ENCODE measurements around the gene RFNG. TPM values are rescaled to one million over a fixed set of nuclear protein-coding genes. Genes with fewer than 3 reads are reported as not detected.
A peak's percentile ranks its signal among the peaks of the same experiment; 100 is the strongest.

The RFNG gene
- total and polyA plus RNA-seq, 7 experiments from 2014 or later: 4.2 to 45.5 (median 28.1) TPM

- H3K27ac Mint-ChIP-seq: peak overlapping the region in 2 of 9 donors; percentile 33 to 51
- H3K4me1 Mint-ChIP-seq: peaks cover 0 to 18% (median 10%) of the 10 kb centered on the region in 7 donors
- ChIA-PET CTCF (no interaction called here), POLR2A (interaction anchor here (0.8 kb wide), 1 partner anchor 9 kb away, joined by 4 read pairs; no protein-coding TSS in a partner anchor)
- H3K27me3 Mint-ChIP-seq: no peaks in the 10 kb centered on the region
- no peaks in the 10 kb centered on the region for H3K9me3 Mint-ChIP-seq
- H3K36me3 Mint-ChIP-seq: peaks cover 0 to 9% (median 0%) of the 10 kb centered on the region in 5 donors
- no peak overlapping the region for H3K27ac ChIP-seq (ENCODE audit: low read depth, low read length)
- H3K4me3 Mint-ChIP-seq: peak overlapping the region in 1 of 10 donors; percentile 44
- ATAC-seq (no peak), DNase-seq (no peak)
- H3K9me3 ChIP-seq (ENCODE audit: control insufficient read depth in 2 of 3, low read length in 3 of 3): no peaks in the 10 kb centered on the region
- no peak overlapping the region for H3K4me3 ChIP-seq (ENCODE audit: low read length)
- no peaks in the 10 kb centered on the region for H3K27me3 ChIP-seq (ENCODE audit: control insufficient read depth in 2 of 2, insufficient read depth in 2 of 2, low read length in 2 of 2)
- intact Hi-C loops (cut with micrococcal nuclease): no loop called here
- H3K4me1 ChIP-seq (ENCODE audit: control insufficient read depth in 2 of 2, insufficient read depth in 2 of 2, low read length in 2 of 2): peaks cover 8 to 27% of the 10 kb centered on the region in 2 donors
- H3K36me3 ChIP-seq (ENCODE audit: control insufficient read depth in 2 of 3, insufficient read depth in 3 of 3, low read length in 3 of 3): peaks cover 0 to 65% (median 10%) of the 10 kb centered on the region in 3 experiments
Measured at GRCh38 chr17:82062076-82062983, 10.7 kb upstream of the RFNG start.

- Histone ChIP-seq H3K4me3 (ENCODE audit: low read length) (no peak overlapping the region), H3K27me3 (ENCODE audit: control insufficient read depth in 2 of 2, insufficient read depth in 2 of 2, low read length in 2 of 2) (no peaks in the 10 kb centered on the region), H3K36me3 (ENCODE audit: control insufficient read depth in 2 of 3, insufficient read depth in 3 of 3, low read length in 3 of 3) (peaks cover 0 to 75% (median 14%) of the 10 kb centered on the region in 3 experiments), H3K9me3 (ENCODE audit: control insufficient read depth in 2 of 3, low read length in 3 of 3) (no peaks in the 10 kb centered on the region), H3K4me1 (ENCODE audit: control insufficient read depth in 2 of 2, insufficient read depth in 2 of 2, low read length in 2 of 2) (peaks cover 4 to 24% of the 10 kb centered on the region in 2 donors), H3K27ac (ENCODE audit: low read depth, low read length) (no peak overlapping the region)
- Mint-ChIP-seq H3K4me1 (peaks cover 0 to 12% (median 8%) of the 10 kb centered on the region in 7 donors), H3K9me3 (no peaks in the 10 kb centered on the region), H3K4me3 (no peak overlapping the region), H3K27ac (peak overlapping the region in 2 of 9 donors; percentile 17 to 61), H3K27me3 (no peaks in the 10 kb centered on the region), H3K36me3 (peaks cover 0 to 9% (median 0%) of the 10 kb centered on the region in 5 donors)
- no peak for ATAC-seq
- POLR2A ChIA-PET: interaction anchor here (0.8 kb wide), 1 partner anchor 8 kb away, joined by 4 read pairs; no protein-coding TSS in a partner anchor
- CTCF ChIA-PET: no interaction called here
- intact Hi-C loops (cut with micrococcal nuclease): no loop called here
- DNase-seq: peak in 1 of 9 donors; percentile 7
Measured at GRCh38 chr17:82061047-82061925, 9.7 kb upstream of the RFNG start.

- Mint-ChIP-seq H3K27ac (no peak overlapping the region), H3K27me3 (no peaks in the 10 kb centered on the region)
- POLR2A ChIA-PET: interaction anchor here (0.6 kb wide), 1 partner anchor 1120 kb away, joined by 3 read pairs; no protein-coding TSS in a partner anchor
Measured at GRCh38 chr17:82060614-82061013, 9.0 kb upstream of the RFNG start.

GRCh38 chr17:82060001-82060380, 8.4 kb upstream of the RFNG start:
- Mint-ChIP-seq H3K27me3 (no peaks in the 10 kb centered on the region), H3K36me3 (peaks cover 0 to 9% (median 0%) of the 10 kb centered on the region in 5 donors), H3K27ac (peak overlapping the region in 2 of 9 donors; percentile 36 to 54), H3K4me1 (peaks cover 0 to 9% (median 5%) of the 10 kb centered on the region in 7 donors), H3K4me3 (no peak overlapping the region), H3K9me3 (no peaks in the 10 kb centered on the region)
- Histone ChIP-seq H3K9me3 (ENCODE audit: control insufficient read depth in 2 of 3, low read length in 3 of 3) (no peaks in the 10 kb centered on the region), H3K36me3 (ENCODE audit: control insufficient read depth in 2 of 3, insufficient read depth in 3 of 3, low read length in 3 of 3) (peaks cover 0 to 88% (median 18%) of the 10 kb centered on the region in 3 experiments), H3K27me3 (ENCODE audit: control insufficient read depth in 2 of 2, insufficient read depth in 2 of 2, low read length in 2 of 2) (no peaks in the 10 kb centered on the region), H3K27ac (ENCODE audit: low read depth, low read length) (no peak overlapping the region), H3K4me3 (ENCODE audit: low read length) (no peak overlapping the region), H3K4me1 (ENCODE audit: control insufficient read depth in 2 of 2, insufficient read depth in 2 of 2, low read length in 2 of 2) (peaks cover 0 to 18% of the 10 kb centered on the region in 2 donors)
- DNase-seq (no peak), ATAC-seq (no peak)
- intact Hi-C loops (cut with micrococcal nuclease): no loop called here
- POLR2A ChIA-PET: interaction anchor here (0.6 kb wide), 2 partner anchors 8 to 1119 kb away, joined by 3 read pairs; no protein-coding TSS in a partner anchor
- CTCF ChIA-PET: no interaction called here

More at GRCh38 chr17:82060614-82061013, 9.0 kb upstream of the RFNG start:
- Histone ChIP-seq H3K4me1 (ENCODE audit: control insufficient read depth in 2 of 2, insufficient read depth in 2 of 2, low read length in 2 of 2) (peaks cover 0 to 20% of the 10 kb centered on the region in 2 donors), H3K27ac (ENCODE audit: low read depth, low read length) (no peak overlapping the region), H3K27me3 (ENCODE audit: control insufficient read depth in 2 of 2, insufficient read depth in 2 of 2, low read length in 2 of 2) (no peaks in the 10 kb centered on the region), H3K36me3 (ENCODE audit: control insufficient read depth in 2 of 3, insufficient read depth in 3 of 3, low read length in 3 of 3) (peaks cover 0 to 82% (median 18%) of the 10 kb centered on the region in 3 experiments), H3K9me3 (ENCODE audit: control insufficient read depth in 2 of 3, low read length in 3 of 3) (no peaks in the 10 kb centered on the region), H3K4me3 (ENCODE audit: low read length) (no peak overlapping the region)
- intact Hi-C loops (cut with micrococcal nuclease): no loop called here
- DNase-seq (no peak), ATAC-seq (no peak)
- peaks cover 0 to 9% (median 0%) of the 10 kb centered on the region in 5 donors for H3K36me3 Mint-ChIP-seq
- H3K9me3 Mint-ChIP-seq: no peaks in the 10 kb centered on the region
- CTCF ChIA-PET: no interaction called here
- H3K4me3 Mint-ChIP-seq: no peak overlapping the region
- peaks cover 0 to 9% (median 5%) of the 10 kb centered on the region in 7 donors for H3K4me1 Mint-ChIP-seq

GRCh38 chr17:82059272-82060000, 7.8 kb upstream of the RFNG start:
- DNase-seq: no peak
- Histone ChIP-seq H3K4me1 (ENCODE audit: control insufficient read depth in 2 of 2, insufficient read depth in 2 of 2, low read length in 2 of 2) (peaks cover 0 to 13% of the 10 kb centered on the region in 2 donors), H3K27me3 (ENCODE audit: control insufficient read depth in 2 of 2, insufficient read depth in 2 of 2, low read length in 2 of 2) (no peaks in the 10 kb centered on the region), H3K27ac (ENCODE audit: low read depth, low read length) (no peak overlapping the region), H3K4me3 (ENCODE audit: low read length) (no peak overlapping the region), H3K9me3 (ENCODE audit: control insufficient read depth in 2 of 3, low read length in 3 of 3) (no peaks in the 10 kb centered on the region), H3K36me3 (ENCODE audit: control insufficient read depth in 2 of 3, insufficient read depth in 3 of 3, low read length in 3 of 3) (peaks cover 0 to 94% (median 18%) of the 10 kb centered on the region in 3 experiments)
- H3K27ac Mint-ChIP-seq: peak overlapping the region in 1 of 9 donors; percentile 25
- no peak overlapping the region for H3K4me3 Mint-ChIP-seq
- H3K36me3 Mint-ChIP-seq: peaks cover 0 to 9% (median 0%) of the 10 kb centered on the region in 5 donors
- intact Hi-C loops (cut with micrococcal nuclease): no loop called here
- no peaks in the 10 kb centered on the region for H3K27me3 Mint-ChIP-seq
- H3K4me1 Mint-ChIP-seq: peaks cover 0 to 6% (median 4%) of the 10 kb centered on the region in 7 donors
- ATAC-seq: no peak
- CTCF ChIA-PET: no interaction called here
- no peaks in the 10 kb centered on the region for H3K9me3 Mint-ChIP-seq
- POLR2A ChIA-PET: interaction anchor here (0.6 kb wide), 1 partner anchor 7 kb away, joined by 3 read pairs; no protein-coding TSS in a partner anchor

GRCh38 chr17:82058855-82059249, 7.2 kb upstream of the RFNG start:
- no peak overlapping the region for H3K4me3 ChIP-seq (ENCODE audit: low read length)
- DNase-seq (no peak), ATAC-seq (no peak)
- no peak overlapping the region for H3K4me3 Mint-ChIP-seq
- H3K27ac Mint-ChIP-seq: no peak overlapping the region
- peaks cover 0 to under 1% (median 0%) of the 10 kb centered on the region in 7 donors for H3K4me1 Mint-ChIP-seq
- no peaks in the 10 kb centered on the region for H3K9me3 Mint-ChIP-seq
- H3K27me3 Mint-ChIP-seq: no peaks in the 10 kb centered on the region
- no peak overlapping the region for H3K27ac ChIP-seq (ENCODE audit: low read depth, low read length)
- no peaks in the 10 kb centered on the region for H3K27me3 ChIP-seq (ENCODE audit: control insufficient read depth in 2 of 2, insufficient read depth in 2 of 2, low read length in 2 of 2)
- H3K4me1 ChIP-seq (ENCODE audit: control insufficient read depth in 2 of 2, insufficient read depth in 2 of 2, low read length in 2 of 2): peaks cover 0 to 11% of the 10 kb centered on the region in 2 donors
- CTCF ChIA-PET: no interaction called here
- peaks cover 0 to 96% (median 19%) of the 10 kb centered on the region in 3 experiments for H3K36me3 ChIP-seq (ENCODE audit: control insufficient read depth in 2 of 3, insufficient read depth in 3 of 3, low read length in 3 of 3)
- intact Hi-C loops (cut with micrococcal nuclease): no loop called here
- POLR2A ChIA-PET: no interaction called here
- H3K9me3 ChIP-seq (ENCODE audit: control insufficient read depth in 2 of 3, low read length in 3 of 3): no peaks in the 10 kb centered on the region
- H3K36me3 Mint-ChIP-seq: peaks cover 0 to 9% (median 0%) of the 10 kb centered on the region in 5 donors
